ENCODE data around the gene TPCN1. TPM values are rescaled to one million over a fixed set of nuclear protein-coding genes. Genes with fewer than 3 reads are reported as not detected.

Gene TPCN1
- total RNA-seq, 1 experiment from 2014 or later = 29.7 TPM

DNA sequence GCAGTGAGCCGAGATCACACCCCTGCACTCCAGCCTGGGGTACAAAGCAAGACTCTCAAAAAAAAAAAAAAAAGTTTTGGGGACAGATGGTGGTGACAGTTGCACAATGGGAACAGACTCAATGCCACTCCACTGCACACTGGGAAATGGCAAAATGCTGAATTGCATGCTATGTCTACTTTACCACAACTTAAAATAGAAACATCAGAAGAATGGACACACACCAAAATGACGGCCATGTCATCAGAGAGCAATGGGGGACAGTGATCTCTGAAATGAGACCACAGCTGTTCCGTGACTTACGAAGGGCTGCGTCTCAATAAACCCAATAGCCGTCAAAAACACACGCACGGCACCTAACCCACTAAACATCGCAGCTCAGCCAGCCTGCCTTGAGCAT lies 49.7 kb upstream of the TPCN1 start (continued):
- TF ChIP-seq, protein P1, sequence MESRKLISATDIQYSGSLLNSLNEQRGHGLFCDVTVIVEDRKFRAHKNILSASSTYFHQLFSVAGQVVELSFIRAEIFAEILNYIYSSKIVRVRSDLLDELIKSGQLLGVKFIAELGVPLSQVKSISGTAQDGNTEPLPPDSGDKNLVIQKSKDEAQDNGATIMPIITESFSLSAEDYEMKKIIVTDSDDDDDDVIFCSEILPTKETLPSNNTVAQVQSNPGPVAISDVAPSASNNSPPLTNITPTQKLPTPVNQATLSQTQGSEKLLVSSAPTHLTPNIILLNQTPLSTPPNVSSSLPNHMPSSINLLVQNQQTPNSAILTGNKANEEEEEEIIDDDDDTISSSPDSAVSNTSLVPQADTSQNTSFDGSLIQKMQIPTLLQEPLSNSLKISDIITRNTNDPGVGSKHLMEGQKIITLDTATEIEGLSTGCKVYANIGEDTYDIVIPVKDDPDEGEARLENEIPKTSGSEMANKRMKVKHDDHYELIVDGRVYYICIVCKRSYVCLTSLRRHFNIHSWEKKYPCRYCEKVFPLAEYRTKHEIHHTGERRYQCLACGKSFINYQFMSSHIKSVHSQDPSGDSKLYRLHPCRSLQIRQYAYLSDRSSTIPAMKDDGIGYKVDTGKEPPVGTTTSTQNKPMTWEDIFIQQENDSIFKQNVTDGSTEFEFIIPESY (IDR thresholded peaks at IDR 0.05; ENCODE audit: extremely low read depth, insufficient replicate concordance, low read length) = no peak
- TF ChIP-seq SRF (IDR thresholded peaks at IDR 0.05; ENCODE audit: low read depth) (no peak), EZH2phosphoT487 (IDR thresholded peaks at IDR 0.05; ENCODE audit: borderline replicate concordance) (no peak), CEBPB (IDR thresholded peaks at IDR 0.05; ENCODE audit: low read depth) (no peak), EZH2 (IDR thresholded peaks at IDR 0.05) (no peak), ELF1 (IDR thresholded peaks at IDR 0.05; ENCODE audit: borderline replicate concordance, low read depth) (no peak), YY1 (IDR thresholded peaks at IDR 0.05; ENCODE audit: extremely low read depth, insufficient replicate concordance, low read depth, low read length) (no peak), POLR2AphosphoS5 (IDR thresholded peaks at IDR 0.05; ENCODE audit: low read depth, low read length) (no peak)
- TF ChIP-seq, protein P2, sequence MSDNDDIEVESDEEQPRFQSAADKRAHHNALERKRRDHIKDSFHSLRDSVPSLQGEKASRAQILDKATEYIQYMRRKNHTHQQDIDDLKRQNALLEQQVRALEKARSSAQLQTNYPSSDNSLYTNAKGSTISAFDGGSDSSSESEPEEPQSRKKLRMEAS (IDR thresholded peaks at IDR 0.05) = no peak
- TF ChIP-seq, protein P3, sequence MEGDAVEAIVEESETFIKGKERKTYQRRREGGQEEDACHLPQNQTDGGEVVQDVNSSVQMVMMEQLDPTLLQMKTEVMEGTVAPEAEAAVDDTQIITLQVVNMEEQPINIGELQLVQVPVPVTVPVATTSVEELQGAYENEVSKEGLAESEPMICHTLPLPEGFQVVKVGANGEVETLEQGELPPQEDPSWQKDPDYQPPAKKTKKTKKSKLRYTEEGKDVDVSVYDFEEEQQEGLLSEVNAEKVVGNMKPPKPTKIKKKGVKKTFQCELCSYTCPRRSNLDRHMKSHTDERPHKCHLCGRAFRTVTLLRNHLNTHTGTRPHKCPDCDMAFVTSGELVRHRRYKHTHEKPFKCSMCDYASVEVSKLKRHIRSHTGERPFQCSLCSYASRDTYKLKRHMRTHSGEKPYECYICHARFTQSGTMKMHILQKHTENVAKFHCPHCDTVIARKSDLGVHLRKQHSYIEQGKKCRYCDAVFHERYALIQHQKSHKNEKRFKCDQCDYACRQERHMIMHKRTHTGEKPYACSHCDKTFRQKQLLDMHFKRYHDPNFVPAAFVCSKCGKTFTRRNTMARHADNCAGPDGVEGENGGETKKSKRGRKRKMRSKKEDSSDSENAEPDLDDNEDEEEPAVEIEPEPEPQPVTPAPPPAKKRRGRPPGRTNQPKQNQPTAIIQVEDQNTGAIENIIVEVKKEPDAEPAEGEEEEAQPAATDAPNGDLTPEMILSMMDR (IDR thresholded peaks at IDR 0.05 in 2 of 3, conservative IDR thresholded peaks at IDR 0.05 in 1 of 3; ENCODE audit: borderline replicate concordance in 1 of 3, insufficient read depth in 1 of 3, low read depth in 2 of 3, low read length in 2 of 3) = no peak

DNA sequence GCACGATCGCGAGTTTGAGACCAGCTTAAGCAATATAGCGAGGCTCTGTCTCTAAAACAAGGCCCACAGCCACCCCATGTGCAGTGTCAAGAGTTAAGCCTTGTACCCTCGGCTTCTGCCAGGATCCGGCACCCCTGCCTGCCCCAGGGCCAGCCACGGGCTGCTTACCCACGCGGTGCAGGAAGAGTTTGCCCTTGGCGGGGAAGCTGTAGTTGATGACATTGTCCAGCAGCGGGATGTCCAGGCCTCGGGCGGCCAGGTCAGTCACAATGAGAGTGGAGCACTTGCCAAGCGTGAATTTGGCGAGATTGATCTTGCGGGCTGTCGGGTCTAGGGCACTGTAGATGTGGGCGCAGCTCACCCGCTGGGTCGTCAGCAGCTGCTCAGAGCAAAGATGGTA lies 49.1 kb upstream of the TPCN1 start:
- H3K9ac ChIP-seq (ENCODE audit: low read length) = no peak overlapping the region
- POLR2A ChIA-PET = no interaction called here
- no peak for DNase-seq (ENCODE audit: low read depth, low spot score)

More for the DNA sequence above, 49.1 kb upstream of the TPCN1 start:
- peaks cover 24% of the 10 kb centered on the region; the same call in 1 of the 2 replicates for H3K79me2 ChIP-seq (ENCODE audit: insufficient read depth, low read length)
- H3K4me3 ChIP-seq (replicated peaks in 1 of 2; ENCODE audit: low read depth in 1 of 2, low read length in 2 of 2) = no peak overlapping the region
- no peaks in the 10 kb centered on the region for H3K9me3 ChIP-seq (ENCODE audit: control insufficient read depth in 1 of 2, insufficient read depth in 1 of 2, low read depth in 1 of 2, low read length in 2 of 2)
- no peak for ATAC-seq
- no peak overlapping the region for H3K27ac ChIP-seq (ENCODE audit: low read depth, low read length)
- TF ChIP-seq EZH2phosphoT487 (IDR thresholded peaks at IDR 0.05; ENCODE audit: borderline replicate concordance) (no peak), EGR1 (IDR thresholded peaks at IDR 0.05; ENCODE audit: low read depth) (no peak), FOSL1 (IDR thresholded peaks at IDR 0.05; ENCODE audit: low read depth) (no peak), JUND (IDR thresholded peaks at IDR 0.05) (no peak), CEBPB (IDR thresholded peaks at IDR 0.05; ENCODE audit: low read depth) (no peak), POLR2A (IDR thresholded peaks at IDR 0.05; ENCODE audit: borderline replicate concordance, extremely low read depth, insufficient read depth, insufficient read length) (no peak)
- TF ChIP-seq, protein P1 (IDR thresholded peaks at IDR 0.05; ENCODE audit: extremely low read depth, insufficient replicate concordance, low read length) = no peak
- H3K9me2 ChIP-seq (ENCODE audit: insufficient read depth) = no peaks in the 10 kb centered on the region
- no peak overlapping the region for H2AFZ ChIP-seq (ENCODE audit: low read depth, low read length, poor library complexity, severe bottlenecking)
- no peak overlapping the region for H3K4me2 ChIP-seq (ENCODE audit: low read length)
- H3K36me3 ChIP-seq (ENCODE audit: control insufficient read depth in 1 of 2, insufficient read depth in 2 of 2, low read length in 2 of 2) = peaks cover 51 to 56% of the 10 kb centered on the region in 2 experiments
- BruUV-seq (replicated peaks) = no TSS peak
- no peaks in the 10 kb centered on the region for H3K27me3 ChIP-seq (ENCODE audit: insufficient read depth, low read length)
- ChIA-PET CTCF (interaction anchor here (1.6 kb wide), 1 partner anchor 179 kb away, joined by 6 read pairs; no protein-coding TSS in a partner anchor), RAD21 (ENCODE audit: low non-redundant PET in 1 of 2, low total read pairs in 2 of 2, uncharacterized antibody in 2 of 2, unreplicated experiment in 2 of 2) (no interaction called here)
- intact Hi-C loops (cut with micrococcal nuclease) = no loop called here
- H3K4me1 ChIP-seq (ENCODE audit: control insufficient read depth in 1 of 2, insufficient read depth in 2 of 2, low read length in 2 of 2) = no peaks in the 10 kb centered on the region
- H4K20me1 ChIP-seq (ENCODE audit: insufficient read depth) = no peaks in the 10 kb centered on the region

Measured in HCT116 (cell line).